GM19452 (cell line): Measurements from ENCODE around the gene ZFP90.
A peak's percentile ranks its signal among the peaks of the same experiment; 100 is the strongest.
"Not testable (repeated sequence)": the region's sequence is repeated elsewhere in the genome, so short reads cannot be mapped to it uniquely, and the experiment has no call there.

ENCODE experiments used
- ATAC-seq: cut with Tn5 transposase; IDR thresholded peaks from one replicate; pipeline ENCODE4 v1.9.1; 2021; ENCODE audit not compliant: unreplicated experiment

The ZFP90 gene

GRCh38 chr16:68517606-68518166 is 21.4 kb upstream of the ZFP90 start:
- no peak for ATAC-seq

DNA sequence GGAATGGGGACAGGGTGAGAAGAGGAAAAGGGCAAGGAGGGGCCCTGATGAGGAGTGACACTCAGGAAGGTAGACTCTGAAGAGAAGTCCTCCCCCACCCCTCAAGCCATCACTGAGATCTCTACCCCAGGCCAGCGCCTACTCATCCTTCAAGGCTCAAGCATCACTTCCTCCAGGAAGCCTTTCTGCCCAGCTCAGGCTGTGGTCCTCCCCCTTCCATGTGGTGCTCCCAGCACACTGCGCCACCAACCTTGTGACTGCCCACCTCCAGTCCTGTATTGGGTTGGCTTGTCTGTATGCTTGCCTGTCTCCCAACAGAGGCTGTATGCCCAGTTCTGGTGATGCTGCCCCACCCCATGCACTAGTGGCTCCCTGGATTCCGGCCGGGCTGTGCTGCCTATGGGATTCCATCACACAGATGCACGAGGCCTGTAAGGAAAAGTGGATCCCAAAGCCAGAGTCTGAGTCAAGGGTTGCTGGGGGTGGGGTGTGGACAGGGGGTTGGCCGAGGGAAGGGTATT is 19.8 kb upstream of the ZFP90 start:
- ATAC-seq, result no peak

- ATAC-seq, result peak; percentile 90
Measured at GRCh38 chr16:68520649-68521086, 18.4 kb upstream of the ZFP90 start.

DNA sequence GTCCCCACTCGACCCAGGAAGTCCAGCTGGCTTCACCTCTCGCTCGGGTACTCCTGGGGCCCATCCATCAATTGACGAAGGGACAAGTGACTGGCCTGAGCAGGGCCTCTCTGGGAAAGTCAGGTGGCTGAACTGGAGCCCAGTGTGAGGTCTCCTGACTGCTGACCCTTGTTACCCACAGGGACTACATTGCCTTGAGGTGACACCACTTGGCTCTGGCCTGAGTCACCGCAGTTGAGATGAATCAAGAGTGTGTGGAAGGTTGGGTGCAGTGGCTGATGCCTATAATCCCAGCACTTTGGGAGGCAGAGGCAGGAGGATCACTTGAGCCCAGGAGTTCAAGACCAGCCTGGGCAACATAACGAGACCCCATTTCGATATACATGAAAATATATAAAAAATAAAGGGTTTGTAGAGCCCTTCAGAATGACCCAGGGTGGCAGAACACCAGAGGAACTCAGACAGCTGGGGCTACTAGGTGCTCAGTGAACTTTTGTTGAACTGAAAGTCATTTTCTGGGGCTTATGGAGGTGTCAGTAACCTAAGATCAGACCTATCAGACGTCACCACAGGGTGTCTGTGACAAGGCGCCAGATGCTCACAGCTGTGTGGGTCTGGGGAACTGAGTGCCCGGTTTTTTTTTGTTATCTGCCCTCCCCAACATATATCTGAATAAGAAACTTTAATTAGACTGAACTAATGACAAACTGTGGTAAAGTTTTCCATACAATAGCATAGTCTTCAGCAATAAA is 14.8 kb upstream of the ZFP90 start:
- no peak for ATAC-seq

GRCh38 chr16:68526143-68526781 is 12.8 kb upstream of the ZFP90 start:
- ATAC-seq, result no peak

- ATAC-seq, result no peak
Measured at GRCh38 chr16:68526782-68527145, 12.3 kb upstream of the ZFP90 start.

DNA sequence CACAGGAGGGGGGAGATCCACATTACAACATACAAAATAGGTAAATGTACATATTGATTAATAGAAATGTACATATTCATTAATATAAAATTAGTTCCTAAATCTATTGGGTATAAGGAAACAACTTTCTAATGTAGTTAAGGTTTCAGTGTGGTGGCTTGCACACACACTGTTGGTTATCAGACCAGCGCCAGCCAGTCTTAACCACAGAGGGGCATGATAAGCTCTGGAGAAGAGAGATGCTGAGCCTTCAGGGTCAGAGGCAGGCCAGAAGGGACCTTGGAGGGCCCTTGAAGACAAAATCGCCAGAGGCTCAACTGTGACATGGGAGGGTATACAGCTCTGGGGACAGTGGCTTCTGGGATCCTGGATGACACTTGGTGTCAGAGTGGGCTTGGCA is 10.9 kb upstream of the ZFP90 start:
- ATAC-seq, result no peak

GRCh38 chr16:68528686-68529379 is 10.3 kb upstream of the ZFP90 start:
- peak; percentile 88 for ATAC-seq

- ATAC-seq, result no peak
Measured at GRCh38 chr16:68529608-68529930, 9.5 kb upstream of the ZFP90 start.

- peak; percentile 65 for ATAC-seq
Measured at GRCh38 chr16:68529931-68530701, 9.0 kb upstream of the ZFP90 start.

GRCh38 chr16:68533937-68534336 is 5.2 kb upstream of the ZFP90 start:
- ATAC-seq, result no peak

DNA sequence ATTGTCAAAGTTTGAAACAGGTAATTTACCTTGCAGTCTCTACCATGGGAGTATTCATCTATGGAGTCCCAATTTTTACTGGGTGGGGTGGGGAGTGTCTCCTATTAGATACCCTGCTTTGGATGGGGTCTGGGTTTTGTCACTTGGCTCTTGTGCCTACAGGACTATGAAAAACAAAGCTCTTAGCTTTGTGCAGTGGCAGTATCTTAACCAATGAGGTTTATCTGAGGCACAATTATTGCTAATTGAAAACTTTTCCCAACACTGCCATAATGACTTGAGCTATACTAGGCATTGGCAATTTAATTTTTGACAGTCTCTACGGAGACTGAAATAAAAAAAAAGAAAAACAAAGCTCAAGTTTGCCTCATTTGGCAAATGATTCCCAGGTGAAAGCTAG is 3.8 kb upstream of the ZFP90 start:
- no peak for ATAC-seq

GRCh38 chr16:68539711-68540239 is 684 bp downstream of the ZFP90 start:
- ATAC-seq, result peak; percentile 4

- ATAC-seq, result no peak
Measured at GRCh38 chr16:68548947-68549346, 9.9 kb downstream of the ZFP90 start.

GRCh38 chr16:68553186-68553585 is 14.1 kb downstream of the ZFP90 start:
- no peak for ATAC-seq

DNA sequence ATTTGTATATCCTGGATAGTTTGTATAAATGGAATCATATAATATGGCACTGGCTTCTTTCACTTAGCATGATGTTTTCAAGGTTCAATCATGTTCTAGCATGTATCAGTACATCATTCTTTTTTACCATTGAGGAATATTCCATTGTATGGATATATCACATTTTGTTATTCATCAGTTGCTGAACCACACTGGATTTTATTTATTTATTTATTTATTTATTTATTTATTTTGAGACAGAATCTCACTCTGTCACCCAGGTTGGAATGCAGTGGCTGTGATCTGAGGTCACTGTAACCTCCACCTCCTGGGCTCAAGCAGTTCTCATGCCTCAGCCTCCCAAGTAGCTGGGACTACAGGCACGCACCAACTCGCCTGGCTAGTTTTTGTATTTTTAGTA is 21.2 kb downstream of the ZFP90 start:
- not testable (repeated sequence) for ATAC-seq

DNA sequence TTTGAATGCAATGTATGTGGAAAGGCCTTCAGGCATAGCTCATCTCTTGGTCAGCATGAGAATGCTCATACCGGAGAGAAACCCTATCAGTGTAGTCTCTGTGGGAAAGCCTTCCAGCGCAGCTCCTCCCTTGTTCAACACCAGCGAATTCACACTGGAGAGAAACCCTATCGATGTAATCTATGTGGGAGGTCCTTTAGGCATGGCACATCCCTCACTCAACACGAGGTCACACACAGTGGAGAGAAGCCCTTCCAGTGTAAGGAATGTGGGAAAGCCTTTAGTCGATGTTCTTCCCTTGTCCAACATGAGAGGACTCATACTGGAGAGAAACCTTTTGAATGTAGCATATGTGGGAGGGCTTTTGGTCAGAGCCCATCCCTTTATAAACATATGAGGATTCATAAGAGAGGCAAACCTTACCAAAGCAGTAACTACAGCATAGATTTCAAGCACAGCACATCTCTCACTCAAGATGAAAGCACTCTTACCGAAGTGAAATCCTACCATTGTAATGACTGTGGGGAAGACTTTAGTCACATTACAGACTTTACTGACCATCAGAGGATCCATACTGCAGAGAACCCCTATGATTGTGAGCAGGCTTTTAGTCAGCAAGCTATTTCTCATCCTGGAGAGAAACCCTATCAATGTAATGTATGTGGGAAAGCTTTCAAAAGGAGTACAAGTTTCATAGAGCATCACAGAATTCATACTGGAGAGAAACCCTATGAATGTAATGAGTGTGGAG is 24.7 kb downstream of the ZFP90 start:
- ATAC-seq, result no peak

- no peak for ATAC-seq
Measured at GRCh38 chr16:68564382-68564985, 25.4 kb downstream of the ZFP90 start.

GRCh38 chr16:68574479-68574878 is 35.4 kb downstream of the ZFP90 start:
- no peak for ATAC-seq

- ATAC-seq, result no peak
Measured at GRCh38 chr16:68575082-68575481, 36.0 kb downstream of the ZFP90 start.
